Activated B cell treated with CpG ODN at 0.5 μM for 24 hours (primary cell): ENCODE measurements around the gene FGFR3. TPM values are rescaled to one million over a fixed set of nuclear protein-coding genes. Genes with fewer than 3 reads are reported as not detected.

ENCODE experiments used
- ATAC-seq: fragments of 200-7000 bp; cut with Tn5 transposase; one replicate; pipeline ENCODE4 v1.10.0; 2021; ENCODE audit warnings: low read depth, mild to moderate bottlenecking, moderate library complexity
- CTCF ChIA-PET: fragments of 350-600 bp; sonication (Branson Sonifier 250); formaldehyde crosslinking; loops from one replicate; lab custom pipeline; 2021; ENCODE audit warnings: antibody characterized with exemption; lab: Charles Lee
- POLR2A ChIA-PET: fragments of 350-600 bp; sonication (Branson Sonifier 250); formaldehyde crosslinking; loops from one replicate; lab custom pipeline; 2021; ENCODE audit warnings: antibody characterized with exemption; lab: Charles Lee
- DNase-seq: peaks from one replicate; pipeline ENCODE4 v3.0.0; 2022
- H3K27ac Mint-ChIP-seq: one replicate; pipeline ENCODE4 v1.8.0; 2020; ENCODE audit warnings: mixed read lengths
- H3K27me3 Mint-ChIP-seq: one replicate; pipeline ENCODE4 v1.8.0; 2021; ENCODE audit warnings: mixed read lengths
- H3K36me3 Mint-ChIP-seq: one replicate; pipeline ENCODE4 v1.8.0; 2021; ENCODE audit warnings: low read depth, mixed read lengths
- H3K4me1 Mint-ChIP-seq: one replicate; pipeline ENCODE4 v1.8.0; 2021; ENCODE audit warnings: mixed read lengths
- H3K4me3 Mint-ChIP-seq: one replicate; pipeline ENCODE4 v1.8.0; 2020; ENCODE audit warnings: mild to moderate bottlenecking, mixed read lengths
- H3K9me3 Mint-ChIP-seq: one replicate; pipeline ENCODE4 v1.8.0; 2020; ENCODE audit warnings: mixed read lengths
- CTCF ChIP-seq: fragments of 200-600 bp; IDR thresholded peaks from one replicate; pipeline ENCODE4 v1.8.0; 2022; ENCODE audit warnings: antibody characterized with exemption, mild to moderate bottlenecking
- intact Hi-C: fragments of 100-400 bp; cut with micrococcal nuclease; formaldehyde crosslinking; loops from one replicate; pipeline ENCODE4 v1.15.1; 2024
- total RNA-seq: library from RNA; stranded (reverse); gene quantifications from 2 replicates; pipeline ENCODE4 v1.2.3, GENCODE V29; 2022

The FGFR3 gene
- total RNA-seq, 1 donor from 2014 or later, result 0.40 TPM

GRCh38 chr4:1778642-1779392, 14.3 kb upstream of the FGFR3 start:
- H3K27ac Mint-ChIP-seq, result no peak overlapping the region
- TF ChIP-seq CTCF, result no peak
- H3K9me3 Mint-ChIP-seq, result no peaks in the 10 kb centered on the region
- ChIA-PET CTCF (no interaction called here), POLR2A (no interaction called here)
- H3K4me1 Mint-ChIP-seq, result no peaks in the 10 kb centered on the region
- no peaks in the 10 kb centered on the region for H3K36me3 Mint-ChIP-seq
- no peak for DNase-seq
- intact Hi-C loops, result no loop called here
- peaks cover 2% of the 10 kb centered on the region for H3K27me3 Mint-ChIP-seq
- no peak for ATAC-seq
- no peak overlapping the region for H3K4me3 Mint-ChIP-seq

- intact Hi-C loops, result no loop called here
- Mint-ChIP-seq H3K4me1 (no peaks in the 10 kb centered on the region), H3K9me3 (no peaks in the 10 kb centered on the region), H3K27ac (no peak overlapping the region), H3K36me3 (no peaks in the 10 kb centered on the region), H3K27me3 (no peaks in the 10 kb centered on the region), H3K4me3 (no peak overlapping the region)
- CTCF ChIA-PET, result no interaction called here
- no peak for TF ChIP-seq CTCF
- POLR2A ChIA-PET, result no interaction called here
- ATAC-seq (no peak), DNase-seq (no peak)
Observed at GRCh38 chr4:1779588-1780382, 13.3 kb upstream of the FGFR3 start.

- intact Hi-C loops, result no loop called here
- no peaks in the 10 kb centered on the region for H3K27me3 Mint-ChIP-seq
- H3K9me3 Mint-ChIP-seq, result no peaks in the 10 kb centered on the region
- DNase-seq (no peak), ATAC-seq (no peak)
- ChIA-PET POLR2A (no interaction called here), CTCF (no interaction called here)
- no peak for TF ChIP-seq CTCF
- H3K4me3 Mint-ChIP-seq, result no peak overlapping the region
- H3K27ac Mint-ChIP-seq, result no peak overlapping the region
- no peaks in the 10 kb centered on the region for H3K4me1 Mint-ChIP-seq
- H3K36me3 Mint-ChIP-seq, result no peaks in the 10 kb centered on the region
Observed at GRCh38 chr4:1780435-1780834, 12.7 kb upstream of the FGFR3 start.

GRCh38 chr4:1783015-1783414, 10.1 kb upstream of the FGFR3 start:
- no peak for DNase-seq
- intact Hi-C loops, result no loop called here
- H3K36me3 Mint-ChIP-seq, result no peaks in the 10 kb centered on the region
- H3K9me3 Mint-ChIP-seq, result no peaks in the 10 kb centered on the region
- ChIA-PET CTCF (no interaction called here), POLR2A (no interaction called here)
- TF ChIP-seq CTCF, result no peak
- H3K27me3 Mint-ChIP-seq, result no peaks in the 10 kb centered on the region
- H3K27ac Mint-ChIP-seq, result no peak overlapping the region
- H3K4me3 Mint-ChIP-seq, result no peak overlapping the region
- no peaks in the 10 kb centered on the region for H3K4me1 Mint-ChIP-seq
- no peak for ATAC-seq

GRCh38 chr4:1783970-1784369, 9.1 kb upstream of the FGFR3 start:
- H3K9me3 Mint-ChIP-seq, result no peaks in the 10 kb centered on the region
- H3K36me3 Mint-ChIP-seq, result no peaks in the 10 kb centered on the region
- no peak overlapping the region for H3K4me3 Mint-ChIP-seq
- H3K27me3 Mint-ChIP-seq, result no peaks in the 10 kb centered on the region
- CTCF ChIA-PET, result no interaction called here
- intact Hi-C loops, result no loop called here
- H3K27ac Mint-ChIP-seq, result no peak overlapping the region
- no peak for DNase-seq
- ATAC-seq, result no peak
- TF ChIP-seq CTCF, result no peak
- no peaks in the 10 kb centered on the region for H3K4me1 Mint-ChIP-seq
- POLR2A ChIA-PET, result no interaction called here
